Neuronal stem cell (in vitro differentiated cells): ENCODE data around the gene PLPPR2.

Experiments used
- DNase-seq: peaks from one replicate; pipeline ENCODE4 v3.0.0-alpha.2; 2013; ENCODE audit warnings: low spot score
- H2AFZ ChIP-seq: one replicate; pipeline ENCODE4 v1.6.1; 2013; ENCODE audit warnings: mild to moderate bottlenecking, low read length, inconsistent platforms
- H2AK5ac ChIP-seq: 2 replicates; pipeline ENCODE4 v1.6.1; 2013; ENCODE audit warnings: low read depth, mild to moderate bottlenecking, inconsistent platforms, low read length, moderate library complexity, mixed read lengths
- H2BK120ac ChIP-seq: 2 replicates; pipeline ENCODE4 v1.6.1; 2013; ENCODE audit warnings: low read depth, mild to moderate bottlenecking, inconsistent platforms, low read length, moderate library complexity, mixed read lengths
- H2BK12ac ChIP-seq: one replicate; pipeline ENCODE4 v1.6.1; 2013; ENCODE audit warnings: low read length, inconsistent platforms
- H2BK15ac ChIP-seq: 2 replicates; pipeline ENCODE4 v1.6.1; 2013; ENCODE audit warnings: mild to moderate bottlenecking, low read length, inconsistent platforms, mixed read lengths
- H2BK5ac ChIP-seq: one replicate; pipeline ENCODE4 v1.6.1; 2013; ENCODE audit warnings: inconsistent platforms, mild to moderate bottlenecking, low read length, moderate library complexity
- H3K14ac ChIP-seq: one replicate; pipeline ENCODE4 v1.6.1; 2013; ENCODE audit warnings: low read length, inconsistent platforms
- H3K18ac ChIP-seq: 2 replicates; pipeline ENCODE4 v1.6.1; 2013; ENCODE audit warnings: low read length, inconsistent platforms
- H3K23ac ChIP-seq: 2 replicates; pipeline ENCODE4 v1.6.1; 2013; ENCODE audit warnings: low read depth, mild to moderate bottlenecking, mixed read lengths, low read length, inconsistent platforms; ENCODE audit not compliant: poor library complexity
- H3K27ac ChIP-seq: replicated peaks from 3 replicates; pipeline ENCODE4 v1.5.1; 2013; ENCODE audit warnings: low read length, inconsistent platforms
- H3K27me3 ChIP-seq, 3 experiments: 2 replicates each; pipeline ENCODE4 v1.6.1; 2013; ENCODE audit warnings: low read length in 3 of 3, mild to moderate bottlenecking in 2 of 3, inconsistent platforms in 1 of 3, low read depth in 1 of 3, mixed read lengths in 1 of 3, moderate library complexity in 1 of 3; ENCODE audit not compliant: control insufficient read depth in 3 of 3, insufficient read depth in 3 of 3
- H3K36me3 ChIP-seq, 2 donors: replicated peaks in 1 of 2; 2 replicates each; pipeline ENCODE4 v1.6.1; 2013; ENCODE audit warnings: low read length in 2 of 2; ENCODE audit not compliant: control insufficient read depth in 2 of 2, insufficient read depth in 2 of 2
- H3K4ac ChIP-seq: 2 replicates; pipeline ENCODE4 v1.6.1; 2013; ENCODE audit warnings: inconsistent platforms, mild to moderate bottlenecking, low read length, moderate library complexity
- H3K4me1 ChIP-seq, 2 donors: 1 replicate in 1 of 2; 2 replicates in 1 of 2; pipeline ENCODE4 v1.6.1; 2013; ENCODE audit warnings: low read length in 2 of 2, low read depth in 1 of 2; ENCODE audit not compliant: control insufficient read depth in 2 of 2, insufficient read depth in 1 of 2
- H3K4me2 ChIP-seq: one replicate; pipeline ENCODE4 v1.6.1; 2013; ENCODE audit warnings: mild to moderate bottlenecking, low read length, inconsistent platforms; ENCODE audit not compliant: insufficient read depth, poor library complexity, severe bottlenecking
- H3K4me3 ChIP-seq, 2 donors: 2 replicates each; pipeline ENCODE4 v1.5.1; 2013; ENCODE audit warnings: low read length in 2 of 2, mild to moderate bottlenecking in 2 of 2, inconsistent platforms in 1 of 2, moderate library complexity in 1 of 2
- H3K79me1 ChIP-seq: one replicate; pipeline ENCODE4 v1.6.1; 2013; ENCODE audit warnings: low read depth, mild to moderate bottlenecking, inconsistent platforms, low read length, moderate library complexity
- H3K9ac ChIP-seq: one replicate; pipeline ENCODE4 v1.6.1; 2013; ENCODE audit warnings: mild to moderate bottlenecking, low read depth, low read length, inconsistent platforms; ENCODE audit not compliant: poor library complexity
- H3K9me3 ChIP-seq, 2 donors: replicated peaks in 1 of 2; 2 replicates each; pipeline versions ENCODE3 to v1.6.1; 2013; ENCODE audit warnings: low read length in 2 of 2, mild to moderate bottlenecking in 2 of 2, inconsistent platforms in 1 of 2, low read depth in 1 of 2, mixed read lengths in 1 of 2, moderate library complexity in 1 of 2; ENCODE audit not compliant: control insufficient read depth in 2 of 2, insufficient read depth in 1 of 2
- H4K8ac ChIP-seq: one replicate; pipeline ENCODE4 v1.6.1; 2013; ENCODE audit warnings: low read depth, mild to moderate bottlenecking, inconsistent platforms, low read length, moderate library complexity
- H4K91ac ChIP-seq: one replicate; pipeline ENCODE4 v1.6.1; 2013; ENCODE audit warnings: low read length, low read depth, mild to moderate bottlenecking, inconsistent platforms; ENCODE audit not compliant: poor library complexity
- WGBS, 2 donors: extraction: QIAGEN DNeasy Blood & Tissue Kit; methylation state at CpG; one replicate each; pipeline ENCODE4 v1.1.7; 2013; ENCODE audit warnings: missing lambda C conversion rate in 2 of 2, mixed read lengths in 1 of 2; ENCODE audit not compliant: insufficient read length in 2 of 2, insufficient replicate concordance in 1 of 2; ENCODE audit errors: extremely low coverage in 2 of 2; 5-methylcytosine and 5-hydroxymethylcytosine counted together

The PLPPR2 gene

GRCh38 chr19:11373885-11374432 lies 18.7 kb downstream of the PLPPR2 start:
- Histone ChIP-seq H4K8ac (no peak overlapping the region), H3K4ac (no peak overlapping the region), H4K91ac (peak overlapping the region; percentile 98), H3K9me3 (no peaks in the 10 kb centered on the region), H2BK120ac (peak overlapping the region; percentile 9), H3K9ac (no peak overlapping the region), H3K4me3 (peak overlapping the region; percentile 35 to 67), H3K23ac (no peak overlapping the region), H2BK12ac (no peak overlapping the region), H3K18ac (peak overlapping the region; percentile 77), H3K27me3 (no peaks in the 10 kb centered on the region), H3K4me1 (peaks cover 19 to 21% of the 10 kb centered on the region in 2 donors), H3K79me1 (peaks cover 3% of the 10 kb centered on the region), H2AK5ac (peak overlapping the region; percentile 53), H3K14ac (no peak overlapping the region), H2BK15ac (peak overlapping the region; percentile 39), H3K4me2 (peak overlapping the region; percentile 71), H3K36me3 (peaks cover 0 to 18% of the 10 kb centered on the region in 2 donors), H2BK5ac (no peak overlapping the region), H2AFZ (peak overlapping the region; percentile 92), H3K27ac (peak overlapping the region; percentile 63)
- DNase-seq: no peak
- WGBS, 2 donors: no CpG with 5 or more reads among the region's 11 CpGs

- H3K36me3 ChIP-seq: peaks cover 0 to 16% of the 10 kb centered on the region in 2 donors
- no CpG with 5 or more reads among the region's 44 CpGs for WGBS, 2 donors
- peaks cover 19 to 21% of the 10 kb centered on the region in 2 donors for H3K4me1 ChIP-seq
- H3K14ac ChIP-seq: no peak within 1 kb of the TSS
- H2BK12ac ChIP-seq: peak within 1 kb of the TSS; percentile 63
- peak within 1 kb of the TSS; percentile 94 for H3K23ac ChIP-seq
- peak within 1 kb of the TSS; percentile 9 for H2BK120ac ChIP-seq
- H4K91ac ChIP-seq: peak within 1 kb of the TSS; percentile 98
- peak within 1 kb of the TSS; percentile 98 for H4K8ac ChIP-seq
- H3K4me3 ChIP-seq: peak within 1 kb of the TSS; percentile 67 to 81
- peak within 1 kb of the TSS; percentile 92 for H2AFZ ChIP-seq
- DNase-seq: peak; percentile 98
- H3K4me2 ChIP-seq: peak within 1 kb of the TSS; percentile 71
- H2AK5ac ChIP-seq: peak within 1 kb of the TSS; percentile 99
- H3K27me3 ChIP-seq: no peaks in the 10 kb centered on the region
- H3K4ac ChIP-seq: no peak within 1 kb of the TSS
- H3K9ac ChIP-seq: peak within 1 kb of the TSS; percentile 91
- H3K9me3 ChIP-seq: no peaks in the 10 kb centered on the region
- peak within 1 kb of the TSS; percentile 99 for H3K18ac ChIP-seq
- peak within 1 kb of the TSS; percentile 78 for H2BK5ac ChIP-seq
- peak within 1 kb of the TSS; percentile 87 for H3K27ac ChIP-seq
- peaks cover 3% of the 10 kb centered on the region for H3K79me1 ChIP-seq
- H2BK15ac ChIP-seq: peak within 1 kb of the TSS; percentile 72
These were observed 19.4 kb downstream of the PLPPR2 start, which contains the start of gene SWSAP1 for GRCh38 chr19:11374433-11375142. Gene SWSAP1 (plus strand): TSS chr19:11374666. CDS start chr19:11374681, 15 bp downstream.

GRCh38 chr19:11375143-11375948 lies 20.1 kb downstream of the PLPPR2 start:
- peak overlapping the region; percentile 78 for H2BK5ac ChIP-seq
- peak overlapping the region; percentile 38 for H4K91ac ChIP-seq
- H3K4me3 ChIP-seq: peak overlapping the region; percentile 26 to 67
- peak overlapping the region; percentile 29 for H4K8ac ChIP-seq
- H3K4me1 ChIP-seq: peaks cover 19 to 21% of the 10 kb centered on the region in 2 donors
- peak overlapping the region; percentile 70 for H3K23ac ChIP-seq
- no peaks in the 10 kb centered on the region for H3K9me3 ChIP-seq
- H3K27me3 ChIP-seq: no peaks in the 10 kb centered on the region
- peaks cover 3% of the 10 kb centered on the region for H3K79me1 ChIP-seq
- H3K9ac ChIP-seq: peak overlapping the region; percentile 87
- peak overlapping the region; percentile 74 for H3K18ac ChIP-seq
- H2BK120ac ChIP-seq: no peak overlapping the region
- peak overlapping the region; percentile 72 for H2BK15ac ChIP-seq
- DNase-seq: no peak
- no CpG with 5 or more reads among the region's 27 CpGs for WGBS, 2 donors
- H3K4ac ChIP-seq: no peak overlapping the region
- peak overlapping the region; percentile 63 for H2BK12ac ChIP-seq
- H2AK5ac ChIP-seq: peak overlapping the region; percentile 99
- peaks cover 0 to 15% of the 10 kb centered on the region in 2 donors for H3K36me3 ChIP-seq
- H3K14ac ChIP-seq: no peak overlapping the region
- H3K27ac ChIP-seq: peak overlapping the region; percentile 65
- H3K4me2 ChIP-seq: peak overlapping the region; percentile 71
- H2AFZ ChIP-seq: peak overlapping the region; percentile 74

- Histone ChIP-seq H3K4me2 (no peak overlapping the region), H2BK5ac (no peak overlapping the region), H4K91ac (no peak overlapping the region), H3K36me3 (peaks cover 0 to 15% of the 10 kb centered on the region in 2 donors), H3K18ac (no peak overlapping the region), H3K4ac (no peak overlapping the region), H2BK120ac (no peak overlapping the region), H3K9ac (no peak overlapping the region), H2AK5ac (no peak overlapping the region), H3K4me1 (peaks cover 24% of the 10 kb centered on the region in 2 donors), H3K9me3 (no peaks in the 10 kb centered on the region), H3K27me3 (peaks cover 0 to 5% (median 0%) of the 10 kb centered on the region in 3 experiments), H3K14ac (no peak overlapping the region), H2BK12ac (no peak overlapping the region), H3K27ac (no peak overlapping the region), H3K79me1 (peaks cover 3% of the 10 kb centered on the region), H2AFZ (no peak overlapping the region), H4K8ac (no peak overlapping the region), H2BK15ac (no peak overlapping the region), H3K4me3 (no peak overlapping the region), H3K23ac (no peak overlapping the region)
- no peak for DNase-seq
These were observed 22.0 kb downstream of the PLPPR2 start for GRCh38 chr19:11377237-11377636.
